ENCODE measurements around the gene IL1RAP. TPM values are rescaled to one million over a fixed set of nuclear protein-coding genes. Genes with fewer than 3 reads are reported as not detected.
"Not testable (repeated sequence)": the region's sequence is repeated elsewhere in the genome, so short reads cannot be mapped to it uniquely, and the experiment has no call there.

IL1RAP gene
- total RNA-seq, 1 donor from 2014 or later, result 32.0 TPM

DNA sequence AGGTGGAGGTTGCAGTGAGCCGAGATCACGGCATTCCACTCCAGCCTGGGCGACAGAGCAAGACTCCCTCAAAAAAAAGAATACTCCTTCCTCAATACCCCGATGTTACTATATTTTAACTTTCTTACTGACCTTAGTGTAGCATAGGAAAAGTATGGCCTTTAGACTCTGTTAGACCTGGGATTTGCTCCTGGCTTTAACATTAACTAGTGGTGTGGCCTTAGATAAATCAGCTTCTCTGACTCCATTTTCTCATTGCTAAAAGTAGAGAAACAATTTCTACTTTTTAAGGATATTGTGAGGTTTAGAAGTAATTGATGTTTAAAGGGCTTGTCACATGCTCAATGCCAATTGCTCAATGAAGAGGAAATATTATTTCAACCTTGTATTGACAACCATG lies 7.6 kb upstream of the IL1RAP start:
- DNase-seq (ENCODE audit: low spot score), result no peak

DNA sequence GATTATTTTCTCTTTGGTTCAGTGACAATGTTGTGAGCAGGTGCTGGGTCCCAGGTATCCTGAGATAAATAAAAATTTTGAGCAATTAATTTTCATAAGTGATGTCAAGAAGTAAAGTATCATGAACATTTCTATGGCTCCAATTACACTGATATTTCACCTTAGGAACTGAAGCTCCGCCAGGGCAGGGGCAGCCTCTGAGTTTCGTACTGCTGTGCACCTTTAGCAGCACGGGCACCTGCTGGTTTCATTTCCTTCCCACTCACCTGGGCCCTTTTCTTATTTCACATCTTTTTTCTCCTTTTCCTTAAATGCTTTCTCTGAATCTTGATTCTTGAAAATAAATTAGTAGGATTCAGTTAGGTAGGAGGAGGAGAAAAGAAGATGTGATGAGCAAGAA lies 1.2 kb upstream of the IL1RAP start:
- DNase-seq (ENCODE audit: low spot score), result no peak

DNA sequence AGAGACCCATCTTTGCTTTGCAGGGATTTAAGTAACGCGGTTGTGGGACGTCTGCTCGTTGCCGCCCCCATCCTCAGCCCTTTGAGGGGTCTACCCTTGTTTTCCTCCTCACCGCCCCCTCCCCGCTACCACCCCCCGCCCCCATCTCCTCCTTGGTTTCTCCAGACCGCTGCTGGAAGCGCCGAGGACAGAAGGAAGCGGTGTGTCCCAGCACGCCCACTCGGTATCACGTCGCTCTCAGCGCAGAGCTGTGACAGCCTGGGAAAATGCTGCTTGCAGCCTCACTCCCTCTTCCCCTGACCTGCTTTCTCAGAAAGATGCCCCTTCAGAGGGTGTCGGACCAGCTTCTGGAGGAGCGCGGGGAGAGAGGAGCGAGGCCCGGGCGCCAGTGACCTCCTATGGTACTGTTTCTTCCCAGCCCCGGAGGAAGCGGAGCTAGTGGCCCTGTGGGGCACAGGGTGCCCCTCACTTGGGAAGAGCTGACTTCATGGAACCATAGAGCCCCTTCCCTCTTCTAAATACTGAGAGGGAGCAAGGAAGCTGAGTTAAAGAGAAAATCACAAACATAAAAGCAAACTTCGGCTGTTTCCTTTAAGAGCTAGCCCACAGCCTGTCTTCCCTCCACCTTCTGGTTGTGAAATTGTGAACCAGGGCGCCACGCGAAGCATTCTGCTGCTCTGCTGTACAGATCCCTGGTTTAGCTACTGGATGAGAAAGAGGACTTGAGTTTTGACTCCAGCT lies 698 bp downstream of the IL1RAP start:
- DNase-seq (ENCODE audit: low spot score), result peak; percentile 56

DNA sequence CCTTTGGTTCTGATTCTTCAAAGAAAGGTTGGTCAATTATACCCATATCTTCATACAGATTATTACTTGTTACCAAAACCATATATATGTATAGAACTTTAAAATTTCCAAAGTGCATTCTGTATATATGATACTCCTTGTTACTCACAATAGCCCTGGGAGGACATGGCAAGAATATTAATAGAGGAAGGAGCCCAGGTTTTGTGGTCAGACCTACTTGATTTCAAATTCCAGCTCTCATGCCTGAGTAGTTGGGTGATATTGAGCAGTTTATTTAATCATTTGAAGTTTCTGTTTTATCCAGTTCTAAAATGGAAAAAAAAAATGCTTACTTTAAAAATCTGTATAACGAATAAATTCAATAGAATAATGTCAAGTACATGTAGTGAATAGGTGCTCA lies 2.5 kb downstream of the IL1RAP start:
- DNase-seq (ENCODE audit: low spot score), result no peak

DNA sequence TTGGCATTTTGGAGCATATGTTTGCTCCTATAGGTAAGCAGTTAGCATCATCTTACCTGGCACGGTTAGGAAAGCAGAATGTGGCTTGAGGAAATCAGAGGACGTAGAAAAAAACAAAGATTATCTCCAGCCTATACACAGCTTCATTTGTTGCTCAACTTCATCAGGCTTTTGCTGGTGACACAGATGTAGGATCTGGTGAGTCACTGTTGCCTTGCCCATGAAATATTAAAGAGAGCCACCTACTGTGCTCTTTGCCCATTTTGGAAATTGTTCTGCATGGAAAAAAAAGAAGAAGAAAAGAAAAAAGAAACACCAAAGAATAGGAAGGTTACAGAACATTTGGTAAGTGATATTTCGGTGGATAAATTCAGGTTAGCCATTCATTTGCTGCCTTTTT lies 3.8 kb downstream of the IL1RAP start:
- DNase-seq (ENCODE audit: low spot score), result no peak

DNA sequence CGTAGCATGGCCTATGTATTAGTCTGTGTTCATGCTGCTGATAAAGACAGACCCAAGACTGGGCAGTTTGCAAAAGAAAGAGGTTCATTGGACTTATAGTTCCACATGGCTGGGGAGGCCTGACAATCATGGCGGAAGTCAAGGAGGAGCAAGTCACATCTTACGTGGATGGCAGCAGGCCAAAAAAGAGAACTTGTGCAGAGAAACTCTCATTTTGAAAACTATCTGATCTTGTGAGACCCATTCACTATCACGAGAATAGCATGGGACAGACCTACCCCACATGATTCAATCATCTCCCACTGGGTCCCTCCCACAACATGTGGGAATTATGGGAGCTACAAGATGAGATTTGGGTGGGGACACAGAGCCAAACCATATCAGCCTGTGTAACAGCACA lies 4.6 kb downstream of the IL1RAP start:
- DNase-seq (ENCODE audit: low spot score), result not testable (repeated sequence)

DNA sequence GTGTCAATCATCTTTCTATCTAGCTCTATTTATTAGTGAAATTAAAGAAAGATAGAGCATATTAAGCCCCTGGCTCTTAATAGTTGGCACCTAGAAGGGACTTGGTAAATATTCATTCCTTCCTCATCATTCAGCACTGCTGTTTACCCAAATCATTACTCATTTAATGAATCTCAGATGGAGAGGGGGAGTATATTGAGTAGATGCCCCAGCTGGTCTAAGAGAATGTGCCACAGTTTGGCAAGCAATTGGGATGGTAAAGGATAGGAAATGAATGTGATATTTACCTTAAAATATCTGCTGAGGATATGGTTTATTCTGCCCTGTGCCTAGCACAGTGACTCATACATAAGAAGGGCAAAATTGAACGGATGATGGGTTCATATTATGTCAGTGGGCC lies 6.0 kb downstream of the IL1RAP start:
- no peak for DNase-seq (ENCODE audit: low spot score)

DNA sequence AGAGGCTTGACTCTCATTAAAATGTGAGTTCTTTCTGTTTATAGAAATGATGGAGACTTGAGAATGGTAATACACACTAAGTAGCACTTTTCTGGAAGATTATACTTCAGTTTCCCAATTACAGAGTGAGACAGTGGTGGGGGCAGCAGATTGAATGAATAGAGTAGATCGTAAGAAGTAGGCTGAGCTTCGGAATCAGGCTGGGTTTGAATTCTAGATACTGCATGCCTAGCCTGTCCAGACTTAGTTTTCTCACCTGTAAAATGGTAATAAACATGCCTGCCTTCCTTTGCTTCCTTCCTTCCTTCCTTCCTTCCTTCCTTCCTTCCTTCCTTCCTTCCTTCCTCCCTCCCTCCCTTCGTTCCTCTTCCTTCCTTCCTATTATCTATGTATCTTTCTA lies 8.1 kb downstream of the IL1RAP start:
- DNase-seq (ENCODE audit: low spot score), result no peak

DNA sequence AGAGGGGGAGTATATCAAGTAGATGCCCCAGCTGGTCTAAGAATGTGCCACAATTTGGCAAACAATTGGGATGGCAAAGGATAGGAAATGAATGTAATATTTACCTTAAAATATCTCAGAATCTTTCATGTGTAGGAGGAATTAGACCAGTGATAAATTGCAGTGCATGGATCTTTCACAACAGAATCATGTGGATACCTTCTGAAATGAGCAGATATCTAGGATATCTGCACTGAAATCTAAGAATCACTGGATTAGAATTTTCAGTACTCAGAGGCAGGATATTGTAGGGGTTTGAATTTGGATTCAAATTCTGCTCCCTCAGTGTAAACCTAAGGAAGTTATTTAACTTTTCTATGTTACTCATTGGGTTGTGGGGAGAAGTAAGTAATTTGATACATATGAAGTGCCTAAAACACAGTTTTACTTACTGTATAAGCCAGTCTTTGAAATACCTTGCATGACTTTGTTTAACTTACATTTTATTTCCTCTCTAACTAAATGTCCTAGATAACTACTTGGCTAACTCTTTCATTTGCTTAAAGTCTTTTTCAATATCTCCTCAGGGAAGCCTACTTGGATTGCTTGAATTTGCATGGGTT lies 8.8 kb downstream of the IL1RAP start:
- DNase-seq (ENCODE audit: low spot score), result no peak

DNA sequence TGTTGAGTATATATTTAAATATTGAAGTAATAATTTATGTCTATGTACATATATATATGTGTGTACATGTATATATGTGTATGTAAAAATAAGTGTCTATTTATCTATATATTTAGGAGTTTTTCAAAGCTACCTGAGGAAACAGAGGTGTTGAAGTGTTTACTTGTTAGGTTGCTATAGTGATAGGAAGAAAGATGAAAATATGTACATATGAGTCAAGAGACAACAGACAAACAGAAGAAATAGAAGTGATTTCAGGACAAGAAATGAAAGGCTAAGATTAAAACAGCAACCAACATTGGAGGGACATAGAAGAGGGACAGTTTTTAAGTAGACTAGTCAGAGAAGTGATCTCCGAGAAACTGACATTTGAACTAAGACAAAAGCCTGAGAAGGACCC lies 11.1 kb downstream of the IL1RAP start:
- DNase-seq (ENCODE audit: low spot score), result no peak

DNA sequence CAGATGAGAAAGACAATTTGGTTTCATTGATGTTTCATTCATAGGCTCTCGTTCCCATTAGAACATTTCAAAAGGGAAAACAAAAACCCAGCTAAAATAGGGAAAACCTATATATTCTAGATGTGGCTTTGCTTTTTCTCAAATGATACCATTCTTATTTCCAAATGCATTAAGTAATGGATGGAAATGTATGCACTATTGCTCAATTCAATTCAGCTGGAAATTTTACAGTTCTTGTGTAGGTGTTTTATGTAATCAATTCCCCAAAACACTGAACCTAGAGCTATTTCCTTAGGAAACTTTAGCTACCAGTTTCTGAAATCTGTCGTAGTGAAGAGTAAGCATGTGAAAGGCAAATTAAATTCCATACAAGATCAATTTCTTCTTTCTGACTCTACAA lies 11.7 kb downstream of the IL1RAP start:
- no peak for DNase-seq (ENCODE audit: low spot score)

DNA sequence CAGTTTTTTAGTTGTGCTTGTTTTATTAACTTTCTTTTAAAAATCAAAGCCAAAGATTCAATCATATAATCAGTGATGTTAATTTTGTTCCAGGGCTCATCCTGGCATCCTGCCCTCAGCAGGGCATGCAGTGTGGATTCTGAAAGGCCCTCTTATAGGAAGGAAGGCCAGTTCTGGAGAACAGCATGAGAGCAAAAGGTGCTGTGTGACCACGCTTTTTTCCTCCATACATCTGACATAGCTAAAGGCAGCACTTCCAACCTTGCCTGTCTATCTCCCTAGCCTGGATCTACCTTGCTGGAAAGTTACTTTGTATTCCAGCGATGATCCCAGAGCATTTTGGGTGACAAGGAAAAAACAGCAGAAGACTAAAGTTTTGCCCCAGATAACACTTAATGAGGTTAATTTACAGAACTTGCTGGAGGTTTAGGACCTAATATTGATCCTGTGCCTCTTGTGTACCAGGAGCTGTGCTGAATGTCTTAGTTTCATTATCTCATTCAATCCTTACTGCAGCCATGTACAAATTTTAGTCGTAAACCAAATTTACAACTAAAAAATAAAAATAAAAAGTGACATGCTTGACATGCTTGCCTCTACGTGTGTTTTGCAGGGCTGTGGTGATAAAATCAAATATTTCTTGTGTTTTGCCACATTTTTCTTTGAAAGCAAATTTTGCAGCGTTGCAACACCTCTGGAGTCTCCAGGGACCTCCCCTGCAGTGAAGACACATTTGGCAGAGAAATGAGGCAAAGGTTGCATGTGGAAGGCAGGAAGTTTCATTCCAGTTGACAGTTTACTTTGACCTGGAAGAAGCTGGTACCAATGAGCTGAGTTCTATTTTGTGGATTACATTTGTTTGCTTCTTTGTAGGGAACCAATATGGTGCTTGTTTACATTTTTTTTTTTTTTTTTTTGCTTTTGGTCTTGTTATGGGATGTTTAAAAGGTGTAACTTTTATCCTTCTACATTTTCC lies 13.2 kb downstream of the IL1RAP start:
- no peak for DNase-seq (ENCODE audit: low spot score)

DNA sequence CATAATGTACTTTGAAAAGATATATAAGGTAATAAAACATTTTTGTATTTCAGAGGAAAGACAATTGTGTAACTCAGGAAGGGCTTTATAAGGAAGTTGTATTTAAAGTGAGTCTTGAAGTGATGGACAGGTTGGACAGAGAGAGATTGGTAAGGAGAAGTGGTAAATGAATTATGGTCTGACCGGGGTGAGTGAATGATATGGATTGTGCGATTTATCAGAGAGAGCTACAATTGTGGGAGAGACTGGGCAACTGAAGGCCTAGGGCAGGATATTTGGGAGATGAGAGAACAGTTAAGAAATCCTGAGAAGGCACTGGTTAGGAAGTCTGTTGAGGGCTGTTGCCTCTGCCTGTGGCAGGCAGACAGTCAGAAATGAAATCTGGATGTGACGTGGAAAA lies 14.8 kb downstream of the IL1RAP start:
- no peak for DNase-seq (ENCODE audit: low spot score)

DNA sequence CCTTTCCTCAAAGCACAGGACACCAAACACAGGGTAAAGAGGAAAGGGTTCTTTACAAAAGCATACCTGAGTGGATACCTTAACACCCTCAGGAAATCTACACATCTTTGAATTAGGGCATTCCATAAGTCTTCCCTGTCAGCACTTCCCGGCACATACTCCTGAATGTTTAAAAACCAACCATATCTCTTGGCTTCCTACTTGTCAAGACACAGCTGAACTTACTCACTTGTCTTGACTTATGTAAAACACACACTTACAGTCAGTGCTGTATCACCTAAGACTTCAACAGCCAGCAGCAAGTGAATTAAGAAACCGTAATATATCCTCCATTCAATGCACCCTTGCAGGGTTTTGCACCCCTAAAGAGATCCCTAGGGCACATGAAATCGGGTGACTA lies 17.5 kb downstream of the IL1RAP start:
- DNase-seq (ENCODE audit: low spot score), result no peak

DNA sequence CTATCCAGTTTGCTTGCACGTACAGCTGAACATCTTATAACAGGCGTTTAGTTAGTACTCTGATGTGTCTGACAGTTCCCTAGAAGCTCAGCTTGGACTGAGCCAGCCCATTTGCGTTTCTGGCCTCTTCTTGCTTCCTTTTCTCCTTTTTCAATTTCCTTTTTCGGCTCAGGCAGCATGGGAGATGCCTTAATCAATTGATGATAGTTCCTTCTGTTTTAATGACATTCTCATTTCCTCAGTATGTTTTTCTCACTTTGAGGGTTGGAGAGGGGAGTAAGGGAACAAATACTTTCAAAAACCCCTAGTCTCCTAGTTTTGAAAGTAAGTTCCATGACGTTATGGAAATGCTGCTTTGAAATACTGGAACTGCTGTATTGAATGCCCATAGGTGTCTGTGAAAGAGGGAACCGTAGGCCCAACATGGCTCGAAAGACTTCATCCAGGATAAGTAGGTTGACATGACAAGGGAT lies 18.9 kb downstream of the IL1RAP start:
- DNase-seq (ENCODE audit: low spot score), result no peak

DNA sequence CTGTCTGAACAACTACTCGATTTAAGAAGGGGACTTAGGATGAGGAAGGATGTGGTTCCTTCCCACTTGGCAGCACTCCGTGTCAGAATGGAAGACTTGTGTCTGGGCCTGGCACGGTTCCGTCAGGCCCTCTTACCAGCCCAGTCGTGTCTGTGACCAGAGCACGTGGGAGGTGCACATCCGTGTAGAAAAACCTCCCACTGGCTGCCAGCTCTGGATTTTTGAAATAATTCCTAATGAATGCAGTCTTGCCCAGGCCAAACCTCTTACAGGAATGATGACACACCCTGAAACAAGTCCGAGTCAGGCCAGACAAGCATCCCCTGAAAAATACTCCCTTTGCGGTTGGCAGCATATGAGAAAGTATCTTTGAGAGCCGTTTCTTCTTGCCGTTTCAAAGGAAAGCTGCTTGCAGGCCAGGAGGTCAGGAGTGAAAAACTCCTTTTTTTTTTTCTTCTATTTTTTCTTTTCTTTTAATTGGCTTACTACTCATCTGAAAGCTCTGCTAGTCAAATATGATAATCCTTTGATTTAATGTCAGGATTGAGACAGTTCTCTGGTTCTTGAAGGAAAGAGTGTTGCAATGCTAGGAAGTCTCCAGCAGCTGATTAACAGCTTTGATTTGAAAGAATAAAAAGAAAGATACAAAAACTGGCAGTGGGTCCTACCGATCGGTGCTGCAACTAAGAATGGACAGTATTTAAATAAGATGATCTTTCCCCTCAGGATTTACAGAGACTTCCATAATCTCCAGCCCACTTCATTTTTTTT lies 19.8 kb downstream of the IL1RAP start:
- peak; percentile 70 for DNase-seq (ENCODE audit: low spot score)

DNA sequence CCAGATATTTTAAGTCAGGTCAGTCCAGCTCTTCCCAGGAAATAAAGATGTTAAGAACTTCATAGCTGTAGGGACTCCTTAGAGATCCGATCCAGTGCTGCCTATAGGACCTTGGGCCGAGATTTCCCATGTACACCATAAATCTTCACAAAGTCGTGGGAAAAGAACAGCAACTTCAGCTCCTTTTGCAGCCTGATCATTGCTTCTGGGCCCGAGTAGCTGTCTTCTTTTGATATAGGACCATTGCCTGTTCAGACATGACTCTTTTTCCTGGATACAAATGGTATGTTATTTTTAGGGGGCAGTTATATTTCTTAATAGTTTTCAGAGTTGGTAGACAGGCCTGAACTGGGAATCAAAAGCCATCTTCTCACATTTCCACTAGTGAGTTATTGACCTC lies 20.5 kb downstream of the IL1RAP start:
- no peak for DNase-seq (ENCODE audit: low spot score)

DNA sequence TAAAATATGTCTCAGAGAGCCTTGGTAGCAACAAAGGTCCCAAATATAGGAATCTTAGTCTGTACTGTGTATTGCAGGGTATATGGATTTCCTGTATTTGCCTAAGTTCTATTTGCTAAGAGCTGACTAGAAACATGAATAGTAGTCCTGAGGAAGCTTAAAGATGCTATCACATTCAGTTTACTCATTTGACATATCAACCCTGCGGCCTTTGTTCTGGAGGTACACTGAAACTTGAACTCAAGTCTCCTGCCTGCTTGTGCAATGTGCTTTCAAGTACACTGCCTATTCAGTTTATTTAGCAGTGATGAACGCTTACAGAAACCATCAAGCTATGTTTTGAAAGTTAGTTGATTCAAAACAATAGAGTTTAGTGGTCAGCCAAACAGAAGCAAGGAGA lies 21.1 kb downstream of the IL1RAP start:
- no peak for DNase-seq (ENCODE audit: low spot score)

DNA sequence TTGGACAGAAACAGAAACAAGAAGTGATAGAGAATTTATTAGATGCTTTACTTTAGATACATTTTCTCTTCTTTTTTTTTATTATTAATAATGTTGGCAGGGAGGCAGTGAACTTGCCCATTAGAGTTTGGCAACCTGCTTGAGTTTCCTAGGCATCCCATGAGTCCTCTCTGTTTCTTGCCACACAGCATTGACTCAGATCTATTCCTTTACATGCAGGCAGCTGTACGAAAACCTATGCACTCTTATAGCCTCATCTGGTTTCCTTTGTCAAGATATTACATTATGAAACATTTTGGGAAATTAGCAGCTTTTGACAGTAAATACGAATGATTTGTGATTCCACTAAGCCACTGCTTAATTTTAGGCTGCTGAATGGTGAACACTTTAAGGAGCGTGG lies 23.3 kb downstream of the IL1RAP start:
- no peak for DNase-seq (ENCODE audit: low spot score)

DNA sequence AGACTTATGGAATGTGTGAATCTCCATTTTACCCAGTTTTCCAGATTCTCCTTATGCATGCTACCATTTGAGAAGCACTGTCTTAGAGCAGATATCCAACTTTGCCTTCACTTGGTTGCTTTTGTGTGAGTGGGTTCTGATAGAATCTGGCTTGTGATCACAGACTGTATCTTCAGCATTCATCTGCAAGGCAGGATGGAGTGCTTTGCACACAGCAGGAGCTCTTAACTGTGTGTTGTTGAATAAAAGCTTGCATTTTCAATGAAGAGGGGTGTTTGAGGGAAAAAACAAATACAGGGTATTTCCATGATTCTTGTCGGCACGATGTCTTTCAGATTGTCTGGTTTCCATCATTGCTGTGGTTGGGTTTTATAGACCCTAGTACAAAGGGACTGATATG lies 24.4 kb downstream of the IL1RAP start:
- DNase-seq (ENCODE audit: low spot score), result no peak

DNA sequence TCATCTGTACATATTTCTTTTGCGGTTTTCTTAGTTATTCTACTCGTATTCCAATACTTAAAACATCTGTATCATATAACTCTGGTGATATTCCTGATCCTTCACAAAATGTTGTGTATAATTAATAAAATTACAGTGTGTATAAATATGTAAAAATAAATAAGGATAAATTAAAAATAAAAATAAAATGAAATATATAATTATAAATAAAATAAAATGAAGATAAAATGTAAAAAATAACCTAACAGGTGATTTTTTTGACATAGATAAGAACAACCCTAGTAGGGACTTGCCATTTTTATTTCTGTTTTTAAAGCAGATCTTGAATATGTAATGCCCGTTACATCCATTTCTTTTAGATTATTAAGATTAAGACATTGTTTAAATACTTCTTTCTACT lies 25.6 kb downstream of the IL1RAP start:
- DNase-seq (ENCODE audit: low spot score), result no peak

DNA sequence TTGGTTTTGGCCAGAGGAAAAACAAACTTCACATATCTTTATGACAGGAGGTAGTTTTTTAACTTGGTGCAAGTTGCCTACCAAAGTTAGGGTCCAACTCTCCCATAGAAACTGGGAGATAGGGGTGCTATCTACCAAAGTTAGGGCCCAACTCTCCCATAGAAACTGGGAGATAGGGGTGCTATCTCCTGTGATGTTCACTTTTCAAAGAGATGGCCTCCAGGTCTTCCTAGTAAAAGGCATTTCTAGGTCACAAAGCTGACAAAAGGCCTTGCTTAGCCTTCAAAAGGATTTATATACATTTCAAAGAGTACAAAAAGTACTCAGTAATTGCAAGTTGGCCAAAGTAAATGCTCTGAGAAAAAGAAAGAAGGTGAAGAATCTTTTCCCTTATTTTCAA lies 27.1 kb downstream of the IL1RAP start:
- no peak for DNase-seq (ENCODE audit: low spot score)
